ENCODE results near the gene CRACDL.

Gene CRACDL

GRCh38 chr2:98849113-98849512 is 86.9 kb downstream of the CRACDL start:
- DNase-seq, result no peak

- no peak for DNase-seq
Measured at GRCh38 chr2:98847853-98848252, 88.2 kb downstream of the CRACDL start.

GRCh38 chr2:98846041-98846440 is 90.0 kb downstream of the CRACDL start:
- no peak for DNase-seq

GRCh38 chr2:98842136-98842535 is 93.9 kb downstream of the CRACDL start:
- no peak for DNase-seq

DNA sequence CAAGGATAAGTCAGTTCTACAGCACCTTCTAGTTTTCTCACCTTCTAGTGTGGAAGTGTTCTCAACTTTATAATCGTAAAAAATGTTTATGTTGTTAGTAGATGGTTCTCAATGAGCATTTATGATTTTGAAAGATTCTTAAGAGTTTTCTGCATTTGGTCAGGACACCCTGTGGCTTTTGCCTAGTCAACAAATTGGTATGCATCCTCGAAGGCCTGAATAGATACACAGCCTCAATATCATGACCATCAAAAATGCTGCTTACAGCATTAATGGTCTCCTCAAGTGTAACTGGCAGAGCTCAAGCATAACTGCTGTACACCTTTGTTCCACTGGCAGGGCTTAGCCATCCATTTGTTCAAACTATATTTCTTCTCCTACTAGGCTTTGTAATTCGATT is 96.7 kb downstream of the CRACDL start:
- no peak for DNase-seq

DNA sequence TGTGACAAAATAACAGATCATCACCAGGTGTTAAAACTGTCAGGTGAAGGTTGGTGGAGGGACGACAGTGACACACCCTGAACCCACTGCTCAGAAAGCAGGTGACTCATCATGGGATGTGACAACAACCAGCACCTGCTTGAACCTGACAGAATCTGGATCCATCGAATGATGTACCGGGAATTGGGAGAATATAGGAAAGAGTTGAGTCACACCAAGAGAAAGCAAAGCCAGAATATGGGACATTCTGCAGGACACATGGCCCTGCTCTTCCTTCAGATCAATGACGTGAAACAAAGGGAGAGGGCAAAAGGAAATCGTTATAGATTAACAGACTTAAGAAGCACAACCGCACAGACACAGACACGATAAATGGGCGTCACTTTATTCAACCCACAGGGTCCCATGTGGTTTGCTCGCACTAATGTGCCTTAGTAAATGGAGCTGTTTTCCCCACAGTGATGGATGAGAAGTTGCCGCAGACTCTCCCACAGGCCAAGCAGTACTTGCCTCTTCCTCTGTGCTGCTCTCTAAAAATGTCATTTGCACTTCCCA is 100.1 kb downstream of the CRACDL start:
- no peak for DNase-seq

GRCh38 chr2:98833917-98834263 is 102.1 kb downstream of the CRACDL start:
- DNase-seq, result no peak

GRCh38 chr2:98833172-98833916 is 102.7 kb downstream of the CRACDL start:
- no peak for DNase-seq

DNA sequence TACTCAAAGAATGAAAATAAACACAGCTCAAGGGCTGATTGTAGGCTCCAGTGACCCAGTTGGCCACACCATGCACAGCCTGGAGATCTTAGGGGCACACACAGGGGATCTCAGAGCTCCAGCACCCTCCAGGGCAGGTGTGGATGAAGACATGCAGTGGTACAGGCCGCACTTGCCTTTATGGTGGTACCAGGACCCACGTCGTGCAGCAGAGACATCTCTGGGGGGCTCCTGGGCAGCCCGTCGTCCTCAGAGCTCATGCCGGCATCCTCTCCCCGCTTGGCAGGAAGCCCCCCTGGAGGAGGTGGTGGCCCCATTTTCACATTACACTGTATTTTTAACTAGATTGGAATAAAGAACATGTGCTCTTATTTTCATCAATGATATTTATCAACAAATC is 103.9 kb downstream of the CRACDL start:
- DNase-seq, result no peak

GRCh38 chr2:98830571-98831145 is 105.4 kb downstream of the CRACDL start:
- no peak for DNase-seq

- no peak for DNase-seq
Measured at GRCh38 chr2:98829581-98830270, 106.3 kb downstream of the CRACDL start.

DNA sequence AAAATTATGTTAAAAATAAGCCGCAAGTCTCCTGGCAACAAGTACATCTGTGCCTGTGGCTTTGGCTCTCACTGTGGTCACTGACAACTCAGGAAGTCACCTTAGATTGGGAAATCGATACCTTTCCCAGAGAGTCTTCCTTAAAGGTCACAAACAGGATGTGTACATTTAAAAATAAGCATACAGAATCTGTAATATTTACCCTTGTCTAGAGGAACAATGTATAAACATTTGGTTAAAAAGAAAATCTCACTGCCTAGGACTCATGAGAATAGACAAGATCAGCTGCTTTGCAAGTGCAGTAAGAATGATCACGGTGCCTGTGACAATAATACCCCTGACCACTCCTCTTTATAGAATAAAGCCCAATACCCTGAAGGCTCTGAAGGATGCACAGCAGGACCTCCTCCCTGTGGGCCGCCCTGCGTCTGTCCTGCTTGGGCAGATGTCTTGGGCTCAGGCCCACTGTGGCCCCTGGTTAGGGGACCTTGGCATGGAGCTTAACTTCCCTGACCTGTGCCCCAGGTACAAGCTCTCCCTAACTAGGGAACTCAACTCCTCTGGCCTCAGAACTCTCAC is 107.1 kb downstream of the CRACDL start:
- DNase-seq, result no peak

DNA sequence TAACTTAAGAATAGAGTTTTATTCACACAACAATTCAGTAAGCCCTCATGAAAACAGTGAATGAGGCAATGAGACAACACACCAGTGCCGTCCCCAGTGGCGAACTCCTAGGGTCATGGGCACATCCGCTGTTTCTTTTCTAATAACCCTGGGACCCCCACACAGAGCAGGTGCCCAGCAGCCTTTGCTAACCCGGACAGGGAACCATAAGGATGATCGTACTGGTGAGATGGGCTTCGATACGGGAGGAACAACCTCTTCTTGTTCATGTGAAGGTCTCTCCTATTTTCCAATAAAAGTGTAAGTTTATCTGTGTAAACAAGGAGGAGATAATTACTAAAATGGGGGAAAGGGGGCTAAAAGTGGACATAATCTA is 107.7 kb downstream of the CRACDL start:
- DNase-seq, result no peak

DNA sequence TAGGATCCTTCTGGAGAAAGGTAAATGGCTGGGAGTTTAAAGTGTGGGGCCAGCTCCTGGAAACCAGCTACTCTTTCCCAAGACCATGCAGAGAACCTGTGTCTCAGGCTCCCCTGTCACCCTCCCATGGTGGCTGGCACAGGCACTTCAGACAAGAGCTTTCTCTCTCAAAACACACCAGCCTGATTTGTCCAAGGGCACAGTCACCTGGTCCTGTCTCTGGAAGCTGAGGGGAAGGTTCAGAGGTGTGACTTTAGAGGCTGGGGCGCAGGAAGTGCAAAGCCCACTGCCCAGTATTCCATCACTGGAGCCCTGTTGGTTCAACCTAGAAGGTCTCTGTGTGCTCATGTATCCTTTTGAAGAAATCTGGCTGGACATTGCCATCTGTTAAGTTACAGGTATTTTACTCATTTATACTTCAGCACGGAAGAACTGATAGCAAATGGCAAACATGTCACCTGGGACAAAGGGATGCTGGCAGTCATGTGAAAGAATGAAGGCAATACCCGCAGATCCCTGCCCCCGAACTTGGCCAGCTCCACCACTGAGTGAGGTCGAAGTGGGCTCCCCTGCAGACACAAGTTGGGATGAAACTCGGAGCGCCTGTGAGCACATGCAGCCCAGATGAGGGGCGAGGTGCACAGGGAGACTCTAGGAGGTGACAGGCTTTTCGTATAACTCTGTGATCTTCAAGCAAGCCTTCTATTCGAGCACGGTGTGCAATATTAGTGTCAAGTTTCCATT is 108.2 kb downstream of the CRACDL start:
- DNase-seq, result no peak

DNA sequence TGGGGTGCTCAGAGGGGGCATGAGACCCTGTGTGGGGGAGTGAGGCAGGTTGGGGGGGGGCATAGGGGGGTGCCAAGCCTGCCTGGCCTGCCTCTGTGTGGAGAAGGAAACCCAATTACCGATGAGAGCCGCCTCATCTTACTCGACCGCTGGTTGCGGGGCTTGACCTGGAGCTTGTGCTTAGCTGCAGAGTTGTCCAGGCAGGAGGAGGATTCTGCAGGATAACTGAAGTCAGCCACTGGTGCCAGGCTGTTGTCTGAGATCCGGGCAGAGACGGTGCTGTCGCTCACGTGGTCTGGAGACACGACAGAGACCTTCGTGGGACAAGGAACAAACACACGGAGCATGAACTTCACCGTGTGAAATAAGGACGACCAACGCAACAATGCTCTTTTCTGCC is 109.2 kb downstream of the CRACDL start:
- no peak for DNase-seq

- no peak for DNase-seq
Measured at GRCh38 chr2:98825858-98826257, 110.2 kb downstream of the CRACDL start.

GRCh38 chr2:98825404-98825803 is 110.6 kb downstream of the CRACDL start:
- no peak for DNase-seq

- DNase-seq, result no peak
Measured at GRCh38 chr2:98825020-98825350, 111.0 kb downstream of the CRACDL start.

DNA sequence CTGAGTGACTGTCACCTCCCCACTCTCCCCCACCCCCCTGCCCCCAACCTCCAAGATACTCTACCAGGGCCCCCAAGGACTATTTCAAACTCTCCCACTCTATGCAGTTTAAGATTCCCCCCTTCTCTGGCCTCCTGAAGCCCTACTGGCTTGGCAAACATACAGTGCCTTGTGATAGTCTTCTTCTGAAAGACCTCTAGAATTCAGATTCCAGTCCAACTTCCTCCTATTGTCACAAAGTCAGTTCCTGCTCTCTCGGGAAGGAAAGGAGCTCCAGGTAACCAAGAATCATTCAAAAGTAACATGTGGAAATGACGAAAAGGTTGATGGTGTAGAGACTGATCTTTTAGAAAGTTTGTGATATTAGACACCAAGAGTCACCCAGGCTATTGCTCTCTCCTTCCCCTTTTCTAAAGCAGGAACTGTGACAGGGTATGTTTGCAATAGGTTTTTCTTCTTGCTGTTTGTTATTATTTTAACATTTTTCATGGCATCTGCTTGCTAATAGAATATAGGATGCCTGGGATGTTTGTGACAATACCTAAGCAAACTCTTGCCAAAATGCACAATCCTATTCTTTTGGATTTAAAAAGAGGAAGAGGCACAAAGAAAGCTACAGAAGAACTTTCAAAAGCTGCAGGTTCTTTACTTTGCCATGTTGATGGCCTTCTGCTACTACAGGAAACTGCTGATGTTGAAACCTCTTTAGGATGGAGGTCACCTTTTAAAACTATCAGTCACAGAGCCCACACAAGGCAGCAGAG is 111.6 kb downstream of the CRACDL start:
- no peak for DNase-seq

- no peak for DNase-seq
Measured at GRCh38 chr2:98823196-98824170, 112.5 kb downstream of the CRACDL start.
